Sigmoid colon (tissue), 7 donors: ENCODE results near the gene TUBGCP4. TPM values are rescaled to one million over a fixed set of nuclear protein-coding genes. Genes with fewer than 3 reads are reported as not detected.

Experiments used
- DNase-seq: peaks from one replicate; pipeline ENCODE4 v3.0.0-alpha.2; 2019
- H3K27ac ChIP-seq, 4 donors: fragments of 200-600 bp; sonication (generic); one replicate each; pipeline ENCODE4 v1.5.1; 2016 to 2019; ENCODE audit warnings: mild to moderate bottlenecking in 1 of 4
- H3K27me3 ChIP-seq, 3 donors: fragments of 200-600 bp; sonication (generic); one replicate each; pipeline ENCODE4 v1.5.1; 2019; ENCODE audit warnings: mild to moderate bottlenecking in 1 of 3
- H3K36me3 ChIP-seq, 4 donors: fragments of 200-600 bp; sonication (generic); one replicate each; pipeline ENCODE4 v1.5.1; 2016 to 2019
- H3K4me1 ChIP-seq, 4 donors: fragments of 200-600 bp; sonication (generic); one replicate each; pipeline ENCODE4 v1.5.1; 2017 to 2019
- H3K4me3 ChIP-seq, 4 donors: fragments of 200-600 bp; sonication (generic); one replicate each; pipeline ENCODE4 v1.5.1; 2017 to 2019; ENCODE audit warnings: mild to moderate bottlenecking in 2 of 4, moderate library complexity in 1 of 4
- H3K9me3 ChIP-seq, 4 donors: fragments of 200-600 bp in 3 of 4; sonication (generic) in 3 of 4; one replicate each; pipeline versions ENCODE4 v1.5.1 to v1.6.1; 2013 to 2019
- EP300 ChIP-seq, 4 donors: sonication (generic); formaldehyde crosslinking; IDR thresholded peaks; one replicate each; pipeline ENCODE4 v1.6.1; 2017; ENCODE audit warnings: antibody characterized with exemption in 4 of 4
- POLR2A ChIP-seq, 2 donors: fragments of 450-650 bp; IDR thresholded peaks; one replicate each; pipeline ENCODE4 v1.6.1; 2016; ENCODE audit warnings: antibody characterized with exemption in 2 of 2, mild to moderate bottlenecking in 2 of 2, moderate library complexity in 2 of 2
- POLR2AphosphoS5 ChIP-seq, 4 donors: sonication (generic); formaldehyde crosslinking; IDR thresholded peaks; one replicate each; pipeline ENCODE4 v1.6.1; 2017; ENCODE audit warnings: antibody characterized with exemption in 4 of 4
- WGBS, 2 donors: extraction: QIAGEN DNeasy Blood & Tissue Kit; methylation state at CpG; one replicate each; pipeline ENCODE4 v1.1.7; 2013; 5-methylcytosine and 5-hydroxymethylcytosine counted together
- intact Hi-C: fragments of 100-400 bp; cut with DNase I; formaldehyde crosslinking; loops from one replicate; pipeline ENCODE4 v1.15.1; 2023
- polyA plus RNA-seq, 3 donors: library from polyadenylated mRNA; stranded (reverse); fragments of 200-250 nt; gene quantifications; one replicate each; pipeline ENCODE4 v1.2.3, GENCODE V29; 2013
- total RNA-seq, 4 donors: library from RNA; depleted of rRNA; stranded (reverse); fragments of >200 nt; gene quantifications; one replicate each; pipeline ENCODE4 v1.1.0, GENCODE V29; 2016
- TF ChIP-seq, protein P1 (sequence below), 4 experiments: fragments of 450-650 bp in 3 of 4; fragments of 200-600 bp in 1 of 4; IDR thresholded peaks; one replicate each; pipeline ENCODE4 v1.5.1; 2016 to 2019; ENCODE audit warnings: antibody characterized with exemption in 4 of 4, mild to moderate bottlenecking in 3 of 4, moderate library complexity in 2 of 4
- donor health status: healthy with polysubstance abuse.
- donor health status: Bipolar disorder and iron deficiency.
- donor health status: healthy.

Gene TUBGCP4
- total and polyA plus RNA-seq, 7 donors: 1.8 to 14.6 (median 11.2) TPM

DNA sequence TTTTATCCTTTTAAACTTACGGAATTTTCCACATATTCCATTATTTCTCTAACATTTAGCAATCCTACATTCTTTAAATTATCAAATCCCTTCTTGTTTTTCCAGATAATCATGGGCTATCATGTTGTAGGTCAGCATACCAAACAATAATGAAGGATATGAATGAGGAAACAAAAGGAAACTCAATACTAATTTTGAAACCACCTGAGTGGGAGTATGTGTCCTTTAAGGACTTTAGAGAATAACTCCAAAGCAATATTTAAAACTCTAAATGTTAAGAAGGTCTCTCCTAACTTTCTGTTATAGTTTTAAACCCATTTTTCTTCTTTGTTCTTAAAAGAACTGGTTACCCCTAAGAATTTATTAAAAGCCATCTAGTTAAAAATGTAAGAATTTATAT is 79.1 kb downstream of the TUBGCP4 start:
- intact Hi-C loops: no loop called here

More for the DNA sequence above, 79.1 kb downstream of the TUBGCP4 start:
- H3K27me3 ChIP-seq: no peaks in the 10 kb centered on the region
- H3K4me3 ChIP-seq: no peak overlapping the region
- H3K4me1 ChIP-seq: no peaks in the 10 kb centered on the region
- no peaks in the 10 kb centered on the region for H3K9me3 ChIP-seq
- no peak for DNase-seq
- TF ChIP-seq EP300 (IDR thresholded peaks at IDR 0.05) (no peak), POLR2A (IDR thresholded peaks at IDR 0.05) (no peak), POLR2AphosphoS5 (IDR thresholded peaks at IDR 0.05) (no peak)
- TF ChIP-seq, protein P1, sequence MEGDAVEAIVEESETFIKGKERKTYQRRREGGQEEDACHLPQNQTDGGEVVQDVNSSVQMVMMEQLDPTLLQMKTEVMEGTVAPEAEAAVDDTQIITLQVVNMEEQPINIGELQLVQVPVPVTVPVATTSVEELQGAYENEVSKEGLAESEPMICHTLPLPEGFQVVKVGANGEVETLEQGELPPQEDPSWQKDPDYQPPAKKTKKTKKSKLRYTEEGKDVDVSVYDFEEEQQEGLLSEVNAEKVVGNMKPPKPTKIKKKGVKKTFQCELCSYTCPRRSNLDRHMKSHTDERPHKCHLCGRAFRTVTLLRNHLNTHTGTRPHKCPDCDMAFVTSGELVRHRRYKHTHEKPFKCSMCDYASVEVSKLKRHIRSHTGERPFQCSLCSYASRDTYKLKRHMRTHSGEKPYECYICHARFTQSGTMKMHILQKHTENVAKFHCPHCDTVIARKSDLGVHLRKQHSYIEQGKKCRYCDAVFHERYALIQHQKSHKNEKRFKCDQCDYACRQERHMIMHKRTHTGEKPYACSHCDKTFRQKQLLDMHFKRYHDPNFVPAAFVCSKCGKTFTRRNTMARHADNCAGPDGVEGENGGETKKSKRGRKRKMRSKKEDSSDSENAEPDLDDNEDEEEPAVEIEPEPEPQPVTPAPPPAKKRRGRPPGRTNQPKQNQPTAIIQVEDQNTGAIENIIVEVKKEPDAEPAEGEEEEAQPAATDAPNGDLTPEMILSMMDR (IDR thresholded peaks at IDR 0.05): no peak
- H3K27ac ChIP-seq: no peak overlapping the region
- WGBS, 2 donors: 97% methylated on average over 1 of the region's 1 CpG
- peaks cover 0 to 39% (median 5%) of the 10 kb centered on the region in 4 donors for H3K36me3 ChIP-seq

Other genes with a start within 250 kb of the TUBGCP4 start
- 10 to 100 TPM; 26.6 to 35.2 (median 33.2) TPM for gene TMEM62, start 237.5 kb upstream of the TUBGCP4 start, total RNA-seq
- 10 to 100 TPM; 10.2 to 27.4 (median 10.8) TPM for gene TMEM62, start 237.5 kb upstream of the TUBGCP4 start, polyA plus RNA-seq
- gene CCNDBP1, start 185.7 kb upstream of the TUBGCP4 start, total RNA-seq: 10 to 100 TPM; 39.1 to 80.5 (median 49.8) TPM
- gene CCNDBP1, start 185.7 kb upstream of the TUBGCP4 start, polyA plus RNA-seq: 100 to 1,000 TPM in 1 of 3 donors, 10 to 100 TPM in 2; 52.1 to 109 (median 95.5) TPM
- gene EPB42, start 150.1 kb upstream of the TUBGCP4 start, total RNA-seq: not detected
- gene EPB42, start 150.1 kb upstream of the TUBGCP4 start, polyA plus RNA-seq: under 1 TPM in 1 of 3 donors, not detected in 2; 0.06 TPM
- gene TGM5, start 104.2 kb upstream of the TUBGCP4 start, total RNA-seq: under 1 TPM in 1 of 4 donors, not detected in 3; 0.28 TPM
- not detected for gene TGM5, start 104.2 kb upstream of the TUBGCP4 start, polyA plus RNA-seq
- not detected for gene TGM7, start 68.8 kb upstream of the TUBGCP4 start, total RNA-seq
- gene TGM7, start 68.8 kb upstream of the TUBGCP4 start, polyA plus RNA-seq: not detected
- 1 to 10 TPM; 2.8 to 5.4 (median 4.0) TPM for gene LCMT2, start 40.5 kb upstream of the TUBGCP4 start, total RNA-seq
- 1 to 10 TPM; 2.3 to 5.1 (median 2.4) TPM for gene LCMT2, start 40.5 kb upstream of the TUBGCP4 start, polyA plus RNA-seq
- gene ZSCAN29, start 58 bp upstream of the TUBGCP4 start, total RNA-seq: 10 to 100 TPM; 14.6 to 19.7 (median 19.7) TPM
- 10 to 100 TPM in 1 of 3 donors, 1 to 10 TPM in 2; 6.0 to 11.1 (median 6.9) TPM for gene ZSCAN29, start 58 bp upstream of the TUBGCP4 start, polyA plus RNA-seq
- 10 to 100 TPM; 38.3 to 63.4 (median 41.1) TPM for gene TP53BP1, start 122.1 kb downstream of the TUBGCP4 start, total RNA-seq
- gene TP53BP1, start 122.1 kb downstream of the TUBGCP4 start, polyA plus RNA-seq: 10 to 100 TPM in 1 of 3 donors, 1 to 10 TPM in 2; 1.8 to 13.5 (median 6.6) TPM
- gene MAP1A, start 146.5 kb downstream of the TUBGCP4 start, total RNA-seq: 10 to 100 TPM; 25.2 to 61.2 (median 32.3) TPM
- 1 to 10 TPM in 2 of 3 donors, under 1 TPM in 1; 0.23 to 4.8 (median 1.2) TPM for gene MAP1A, start 146.5 kb downstream of the TUBGCP4 start, polyA plus RNA-seq
- 10 to 100 TPM in 3 of 4 donors, 1 to 10 TPM in 1; 8.3 to 44.6 (median 18.3) TPM for gene PPIP5K1, start 219.1 kb downstream of the TUBGCP4 start, total RNA-seq
- 10 to 100 TPM in 2 of 3 donors, 1 to 10 TPM in 1; 4.8 to 23.9 (median 13.2) TPM for gene PPIP5K1, start 219.1 kb downstream of the TUBGCP4 start, polyA plus RNA-seq
- gene CKMT1B, start 222.9 kb downstream of the TUBGCP4 start, total RNA-seq: 1 to 10 TPM in 1 of 4 donors, under 1 TPM in 1, not detected in 2; 0.83 to 1.1 TPM
- 100 to 1,000 TPM in 2 of 3 donors, 10 to 100 TPM in 1; 66.1 to 153 (median 128) TPM for gene CKMT1B, start 222.9 kb downstream of the TUBGCP4 start, polyA plus RNA-seq
- under 1 TPM in 3 of 4 donors, not detected in 1; under 0.01 to 0.71 (median 0.68) TPM for gene STRC, start 247.7 kb downstream of the TUBGCP4 start, total RNA-seq
- under 1 TPM in 1 of 3 donors, not detected in 2; 0.51 TPM for gene STRC, start 247.7 kb downstream of the TUBGCP4 start, polyA plus RNA-seq